ENCODE results near the gene TMIGD2.

TMIGD2 gene

DNA sequence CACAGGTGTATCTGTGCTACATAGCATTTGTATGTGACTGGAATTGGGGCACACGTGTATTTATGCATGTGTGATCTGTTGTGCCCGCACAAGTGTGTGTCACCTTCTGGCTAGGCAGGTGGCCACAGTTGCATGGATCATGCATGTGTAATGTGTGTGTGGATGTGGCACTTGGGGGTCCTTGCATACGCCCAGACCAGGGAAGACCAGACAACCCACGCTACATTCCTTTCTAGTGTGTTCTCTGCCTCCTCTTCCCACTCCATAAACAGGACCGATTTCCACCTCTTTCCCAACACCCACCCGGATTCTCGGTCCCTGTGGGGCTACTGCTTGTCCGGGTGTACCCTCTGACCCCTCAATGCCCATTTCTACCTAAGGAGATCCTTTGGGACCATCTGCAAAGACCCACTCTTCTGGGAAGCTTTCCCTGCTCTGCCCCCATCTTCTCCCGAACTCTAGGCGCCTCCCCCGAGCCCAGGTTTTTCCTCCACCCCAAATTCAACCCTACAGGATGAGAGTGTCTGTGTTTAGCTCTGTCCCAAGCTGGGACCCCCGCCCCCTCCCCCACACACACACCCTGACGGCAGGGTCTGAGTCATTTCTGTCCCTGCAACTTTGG is 24.1 kb upstream of the TMIGD2 start:
- no peak for DNase-seq

DNA sequence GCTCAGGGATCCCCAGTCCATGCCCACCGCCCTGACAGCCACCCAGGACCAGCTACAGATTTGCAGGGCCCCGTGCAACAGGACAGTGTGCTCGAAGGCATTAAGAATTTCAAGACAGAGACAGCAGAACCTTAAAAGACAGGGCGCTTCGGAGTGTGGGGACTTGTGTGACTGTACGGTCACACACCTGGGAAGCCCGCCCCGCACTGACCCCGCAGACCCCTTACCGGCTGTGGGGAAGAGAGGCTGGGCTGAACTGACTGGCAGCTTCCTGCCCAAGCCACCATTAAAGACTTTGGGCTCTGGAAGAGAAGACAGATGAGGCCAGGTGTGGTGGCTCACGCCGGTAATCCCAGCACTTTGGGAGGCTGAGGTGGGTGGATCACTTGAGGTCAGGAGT is 22.0 kb upstream of the TMIGD2 start:
- no peak for DNase-seq

DNA sequence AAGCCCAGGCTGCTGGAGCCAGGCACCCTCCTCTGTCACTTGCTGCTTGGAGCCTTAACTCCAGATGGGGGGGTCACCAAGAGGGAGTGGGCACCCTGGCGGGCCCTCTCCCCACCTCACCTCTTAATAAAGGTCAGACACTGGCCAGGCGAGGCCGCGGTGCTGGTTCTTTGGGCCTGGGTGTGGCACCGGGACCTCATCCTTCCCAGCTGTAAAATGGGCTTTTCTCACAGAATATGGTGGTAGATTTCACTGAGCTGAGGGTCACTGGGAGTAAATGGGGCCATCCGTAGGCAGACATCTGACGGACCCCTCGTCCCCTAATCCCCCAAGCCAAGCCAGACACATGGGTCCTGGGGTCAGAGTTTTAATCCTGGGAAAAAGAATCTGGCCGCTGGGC is 21.5 kb upstream of the TMIGD2 start:
- no peak for DNase-seq

DNA sequence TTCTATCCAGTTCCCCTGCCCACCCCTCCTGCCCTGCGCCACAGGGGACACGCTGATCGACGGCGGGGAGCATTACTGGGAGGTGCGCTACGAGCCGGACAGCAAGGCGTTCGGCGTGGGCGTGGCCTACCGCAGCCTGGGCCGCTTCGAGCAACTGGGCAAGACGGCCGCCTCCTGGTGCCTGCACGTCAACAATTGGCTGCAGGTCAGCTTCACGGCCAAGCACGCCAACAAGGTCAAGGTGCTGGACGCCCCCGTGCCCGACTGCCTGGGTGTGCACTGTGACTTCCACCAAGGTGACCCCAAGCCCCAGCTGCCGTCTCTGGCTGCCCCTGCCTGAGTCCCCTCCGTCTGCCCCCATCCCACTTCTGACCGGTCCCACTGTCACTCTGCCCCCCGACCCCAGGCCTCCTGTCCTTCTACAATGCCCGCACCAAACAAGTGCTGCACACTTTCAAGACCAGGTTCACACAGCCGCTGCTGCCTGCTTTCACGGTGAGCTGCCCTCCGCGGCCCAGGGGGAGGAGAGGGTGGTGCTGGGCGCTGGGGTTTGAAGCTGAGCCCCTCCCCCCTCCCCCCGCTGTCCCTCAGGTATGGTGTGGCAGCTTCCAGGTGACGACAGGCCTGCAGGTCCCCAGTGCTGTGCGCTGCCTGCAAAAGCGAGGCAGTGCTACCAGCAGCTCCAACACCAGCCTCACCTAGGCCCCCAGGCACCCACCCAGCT is 20.9 kb upstream of the TMIGD2 start:
- DNase-seq, result no peak

DNA sequence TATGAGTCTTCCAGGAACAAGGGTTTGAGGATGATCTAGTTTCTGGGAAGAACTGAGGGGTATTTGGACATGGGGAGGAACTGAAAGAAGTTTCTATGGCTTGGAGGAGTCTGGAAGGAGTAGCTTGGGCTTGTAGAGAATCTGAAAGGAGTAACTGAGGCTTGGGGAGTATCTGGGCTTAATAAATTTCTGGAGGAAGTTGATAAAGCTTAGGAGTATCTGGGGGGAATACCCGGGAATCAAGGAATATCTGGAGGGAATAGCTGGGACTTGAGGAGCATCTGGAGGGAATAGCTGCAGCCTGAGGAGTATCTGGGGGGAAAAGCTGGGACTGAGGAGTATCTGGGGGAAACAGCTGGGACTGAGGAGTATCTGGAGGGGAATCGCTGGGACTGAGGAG is 18.2 kb upstream of the TMIGD2 start:
- DNase-seq, result no peak

DNA sequence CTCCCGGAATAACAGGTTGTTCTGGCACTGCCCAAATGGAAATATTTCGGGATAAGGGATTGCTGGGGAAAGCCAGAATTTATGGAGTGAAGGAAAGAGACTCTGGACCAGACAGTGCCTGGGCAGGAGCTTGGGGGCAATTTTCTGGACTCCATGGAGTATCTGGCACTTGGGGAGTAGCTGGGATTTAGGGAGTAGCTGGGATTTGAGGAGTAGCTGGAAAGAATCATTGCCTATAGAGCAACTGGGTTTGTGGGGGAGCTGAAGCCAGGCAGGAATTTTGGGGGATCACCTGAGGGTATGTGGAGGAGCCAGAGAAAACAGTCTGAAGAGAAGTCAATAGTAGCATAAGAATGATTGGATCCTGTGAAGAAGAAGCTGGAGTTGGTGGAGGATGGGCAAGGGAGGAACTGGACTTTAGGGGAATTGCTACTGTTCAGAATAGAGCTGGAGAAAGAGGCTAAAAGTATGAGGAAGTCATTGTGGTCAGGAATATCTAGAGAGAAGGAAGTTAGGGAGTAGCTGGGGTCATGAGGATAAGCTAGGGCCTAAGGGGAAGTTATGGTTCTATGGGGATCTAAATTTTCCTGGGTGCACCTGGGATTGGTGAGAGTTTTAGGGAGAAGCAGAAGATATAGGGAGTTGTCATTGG is 17.0 kb upstream of the TMIGD2 start:
- no peak for DNase-seq

DNA sequence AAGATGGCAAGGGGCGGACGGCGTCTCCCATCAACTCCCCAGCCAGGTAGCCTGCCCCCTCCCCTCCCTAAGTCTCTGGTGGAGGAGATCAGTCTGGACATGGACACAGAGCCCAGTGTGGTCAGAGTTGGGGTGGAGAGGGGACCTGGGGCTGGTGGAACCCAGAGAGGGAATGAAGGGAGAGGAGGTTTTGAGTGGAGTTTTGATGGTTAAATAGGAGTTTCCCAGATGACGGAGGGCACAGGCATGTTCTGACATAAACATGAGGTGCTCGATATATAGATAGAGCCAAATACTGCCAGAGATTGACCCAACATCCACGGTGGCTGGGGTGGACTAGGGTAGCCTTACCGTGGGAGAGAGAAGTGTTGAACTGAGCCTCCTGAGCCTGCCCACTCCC is 16.3 kb upstream of the TMIGD2 start:
- no peak for DNase-seq

DNA sequence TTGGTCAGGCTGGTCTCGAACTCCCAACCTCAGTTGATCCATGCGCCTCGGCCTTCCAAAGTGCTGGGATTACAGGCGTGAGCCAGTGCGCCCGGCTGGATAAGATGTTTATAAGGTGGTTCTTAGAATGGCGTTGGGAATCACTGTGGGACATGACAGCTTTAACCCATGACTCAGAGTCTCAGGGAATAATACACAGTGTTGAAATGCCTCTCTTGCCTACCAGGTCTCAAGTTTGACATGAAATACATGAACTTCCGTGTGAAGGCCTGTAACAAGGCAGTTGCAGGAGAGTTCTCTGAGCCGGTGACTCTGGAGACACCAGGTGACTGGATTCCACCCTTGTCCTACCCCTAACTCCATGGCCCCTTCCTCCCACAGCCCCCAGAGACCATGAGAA is 14.8 kb upstream of the TMIGD2 start:
- no peak for DNase-seq

DNA sequence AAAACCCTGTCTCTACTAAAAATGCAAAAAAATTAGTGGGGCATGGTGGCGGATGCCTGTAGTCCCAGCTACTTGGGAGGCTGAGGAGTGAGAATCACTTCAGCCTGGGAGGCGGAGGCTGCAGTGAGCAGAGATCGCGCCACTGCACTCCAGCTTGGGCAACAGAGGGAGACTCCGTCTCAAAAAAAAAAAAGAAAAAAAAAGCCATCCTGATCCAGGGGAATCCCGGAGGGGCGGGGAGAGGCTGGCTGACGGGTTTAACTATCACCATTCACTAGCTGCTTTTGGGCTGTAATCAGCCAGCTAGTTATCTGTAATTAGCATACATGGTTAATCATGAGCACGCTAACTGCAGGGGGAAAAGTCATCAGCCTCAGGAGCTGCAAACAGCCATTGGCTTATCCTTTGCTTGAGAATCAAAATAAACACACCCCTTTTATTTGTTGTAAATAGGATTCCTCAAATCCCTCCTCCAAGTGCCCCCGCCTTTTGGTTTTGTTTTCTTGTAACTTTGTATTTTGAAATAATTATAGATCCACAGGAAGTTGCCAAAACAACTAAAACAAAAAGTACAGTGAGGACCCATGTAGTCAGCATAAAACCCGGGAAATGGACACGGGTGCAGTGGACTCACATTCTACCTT is 11.8 kb upstream of the TMIGD2 start:
- no peak for DNase-seq

DNA sequence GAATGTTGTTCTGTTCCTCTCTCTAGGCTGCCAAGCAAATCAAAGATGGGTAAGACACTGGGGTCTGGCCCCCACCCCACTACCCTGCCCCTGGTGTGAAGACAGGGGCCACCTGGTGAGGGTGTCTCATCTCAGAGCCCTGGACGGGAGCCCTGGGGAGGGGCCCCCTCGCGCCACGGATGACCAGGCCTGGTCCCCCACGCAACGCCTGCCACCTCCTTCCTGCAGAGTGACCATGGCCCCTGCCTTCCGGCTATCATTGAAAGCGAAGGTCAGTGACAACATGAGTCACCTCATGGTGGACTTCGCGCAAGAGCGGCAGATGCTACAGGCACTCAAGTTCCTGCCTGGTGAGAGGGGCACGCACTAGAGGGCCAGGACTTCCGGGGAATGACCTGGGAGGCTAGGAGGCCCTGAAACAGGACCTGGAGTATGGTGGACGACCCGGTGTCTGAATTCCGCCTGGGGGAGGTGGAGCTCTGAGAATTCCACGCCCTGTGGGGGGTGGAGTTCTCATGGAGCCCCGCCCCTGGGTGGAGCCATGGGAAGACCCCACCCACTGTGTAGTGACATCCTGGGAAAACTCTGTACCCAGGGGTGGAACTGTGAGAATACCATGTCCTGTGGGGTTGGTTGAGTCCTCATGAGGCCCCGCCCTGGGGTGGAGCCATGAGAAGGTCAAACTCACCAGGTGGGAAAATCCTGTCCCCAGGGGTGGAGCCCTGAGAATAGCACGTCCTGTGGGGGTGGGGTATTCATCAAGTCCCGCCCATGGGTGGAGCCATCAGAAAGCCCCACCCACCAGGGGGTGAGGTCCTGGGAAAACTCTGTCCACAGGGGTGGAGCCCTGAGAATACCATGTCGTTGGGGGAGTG is 8.3 kb upstream of the TMIGD2 start:
- DNase-seq, result no peak

DNA sequence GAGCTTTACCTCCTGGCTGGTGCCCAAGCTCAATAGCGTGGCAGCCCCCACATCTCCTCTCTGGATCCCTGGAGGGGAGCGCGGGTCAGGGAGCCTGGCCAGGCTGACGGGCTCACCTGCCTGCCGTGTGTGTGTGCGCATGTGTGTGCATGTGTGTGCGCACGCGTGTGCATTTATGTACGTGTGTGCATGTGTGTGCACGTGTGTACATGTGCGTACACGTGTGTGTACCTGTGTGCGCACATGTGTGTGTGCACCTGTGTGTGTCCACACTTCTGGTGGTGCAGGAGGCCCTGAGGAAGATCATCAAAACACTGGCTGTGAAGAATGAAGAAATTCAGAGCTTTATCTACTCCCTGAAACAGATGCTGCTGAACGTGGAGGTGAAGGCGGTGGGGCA is 3.5 kb upstream of the TMIGD2 start:
- no peak for DNase-seq

DNA sequence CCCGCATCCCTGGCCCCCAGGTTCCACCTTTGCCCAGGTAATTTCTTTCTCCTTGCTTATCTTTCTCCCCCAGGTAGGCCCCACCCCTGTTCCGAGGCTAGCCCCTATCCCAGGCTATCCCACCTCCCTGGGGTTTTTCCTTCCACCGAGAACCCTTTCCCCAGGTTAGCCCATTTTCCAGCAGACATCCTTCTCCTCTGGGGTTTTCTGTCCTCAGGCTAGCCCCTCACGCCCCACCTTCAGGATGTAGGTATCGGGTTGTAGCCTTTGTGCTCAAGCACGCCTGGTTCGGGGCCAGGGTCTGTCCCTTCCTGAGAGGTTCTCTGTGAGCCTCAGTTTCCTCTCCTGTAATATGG is 3.0 kb upstream of the TMIGD2 start:
- DNase-seq, result no peak

DNA sequence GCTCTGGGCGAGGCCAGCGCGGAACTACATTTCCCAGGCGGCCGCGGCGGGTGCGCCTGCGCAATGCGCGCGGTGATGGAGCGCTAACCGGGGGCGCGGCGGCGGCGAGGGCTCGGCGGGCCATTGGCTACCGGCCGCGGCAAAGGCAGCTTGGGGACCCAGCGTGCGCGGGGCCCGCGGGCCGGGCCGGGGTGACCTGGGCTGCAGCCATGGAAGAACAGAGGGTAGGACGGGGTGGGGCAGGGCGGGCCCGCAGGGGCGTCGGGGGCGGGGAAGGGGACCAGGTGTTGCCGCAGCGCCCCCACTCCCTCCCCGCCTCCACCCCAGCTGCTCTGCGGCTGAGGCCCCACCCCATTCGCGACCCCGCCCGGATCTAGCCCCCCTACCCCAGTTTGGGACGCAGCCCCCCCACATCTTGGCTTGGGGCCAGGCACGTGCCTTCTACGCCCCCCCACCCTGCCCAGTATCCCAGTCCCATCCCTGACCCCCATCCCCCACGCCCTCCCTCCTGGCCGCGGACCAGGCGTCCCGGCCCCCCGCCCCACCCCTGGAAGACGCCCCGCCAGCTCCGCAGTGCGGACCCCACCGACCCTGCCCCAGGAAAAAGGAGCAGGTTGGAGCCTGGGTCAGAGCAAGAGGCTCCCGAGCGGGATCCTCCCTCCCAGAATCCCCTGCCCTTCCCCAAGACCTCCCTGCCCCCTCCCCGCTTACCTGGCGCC is 2.5 kb upstream of the TMIGD2 start, which contains the start of gene FSD1:
Gene FSD1 (plus strand): TSS at position 61 of the 719 bp plus-strand sequence. CDS start 149 bp downstream, at position 210.
- peak; percentile 67 for DNase-seq

DNA sequence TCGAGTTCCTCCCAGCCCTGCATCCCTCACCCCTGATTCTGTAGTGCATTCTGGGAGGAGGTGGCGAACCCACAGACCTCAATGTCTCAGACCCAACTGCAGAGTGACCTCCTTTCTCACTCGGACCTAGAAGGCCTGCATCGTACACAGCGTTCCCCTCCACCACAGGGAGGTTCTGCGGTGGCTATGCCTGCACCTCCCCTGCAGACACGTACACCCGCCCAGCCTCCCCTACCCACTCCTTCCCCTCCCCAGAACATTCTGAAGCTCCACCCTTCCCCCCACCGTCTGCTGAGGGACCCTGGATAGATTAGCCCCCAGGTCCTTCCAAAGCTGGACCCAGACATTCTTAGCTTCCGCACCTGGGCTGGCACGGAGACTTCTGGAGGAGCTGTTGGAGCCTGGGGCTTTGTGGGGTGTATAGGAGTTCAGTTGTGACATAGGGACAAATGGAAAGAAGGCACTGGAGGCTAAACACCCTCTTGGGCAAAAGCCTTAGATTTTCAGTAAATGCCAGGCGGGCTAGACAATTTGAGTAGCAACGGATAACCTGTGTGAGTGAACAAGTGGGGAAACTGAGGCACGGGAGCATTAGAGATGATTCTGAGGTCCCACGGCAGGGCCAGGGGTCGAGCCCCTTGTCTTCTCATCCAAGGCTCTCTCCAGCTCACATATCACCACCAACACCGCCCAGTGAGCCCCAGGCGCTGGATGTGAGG is 1.8 kb upstream of the TMIGD2 start:
- no peak for DNase-seq

DNA sequence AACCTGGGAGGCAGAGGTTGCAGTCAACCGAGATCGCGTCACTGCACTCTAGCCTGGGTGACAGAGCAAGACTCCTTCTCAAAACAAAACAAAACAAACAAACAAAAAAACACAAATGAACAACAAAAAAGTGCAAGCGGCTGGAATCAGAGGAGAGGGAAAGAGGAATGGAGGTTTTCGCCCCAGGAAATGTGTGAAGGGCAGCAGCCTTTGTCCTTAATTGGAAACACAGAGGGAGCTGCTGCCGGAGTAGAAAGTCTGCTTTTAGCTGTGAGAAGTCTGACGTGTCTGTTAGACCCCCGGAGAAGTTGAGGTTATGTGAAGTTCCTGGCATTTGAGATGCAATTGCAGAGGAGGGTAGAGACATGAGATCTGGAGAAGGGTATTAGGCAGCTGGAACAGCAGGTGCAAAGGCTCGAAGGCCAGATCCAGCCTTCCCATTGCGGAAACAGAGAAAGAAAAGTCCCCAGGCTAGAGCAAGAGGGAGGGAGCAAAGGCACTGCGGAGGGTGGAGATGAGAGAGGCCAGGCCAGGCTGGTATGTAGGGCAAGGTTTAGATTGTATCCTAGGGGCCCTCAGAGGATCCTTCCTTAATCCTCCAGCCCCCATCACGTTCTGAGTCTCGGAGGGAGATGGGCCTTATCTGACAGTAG is 473 bp downstream of the TMIGD2 start:
- DNase-seq, result no peak

DNA sequence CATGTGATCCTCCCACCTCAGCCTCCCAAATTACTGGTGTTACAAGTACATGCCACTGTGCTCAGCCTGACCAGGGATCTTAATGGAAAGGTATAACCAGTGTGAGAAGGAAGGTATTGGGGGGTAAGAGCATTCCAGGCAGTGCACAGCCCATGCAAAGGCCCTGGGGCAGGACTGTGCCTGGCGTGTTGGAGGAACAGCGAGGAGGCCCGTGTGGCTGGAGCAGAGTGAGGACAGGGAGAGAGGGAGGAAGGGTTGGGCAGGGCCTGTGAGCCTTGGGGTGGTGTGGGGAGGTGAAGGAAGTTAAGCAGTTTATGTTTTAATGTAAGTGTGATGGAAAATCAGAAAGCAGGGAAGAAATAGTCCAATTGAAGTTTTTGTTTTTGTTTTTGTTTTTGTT is 1.6 kb downstream of the TMIGD2 start:
- DNase-seq, result no peak

DNA sequence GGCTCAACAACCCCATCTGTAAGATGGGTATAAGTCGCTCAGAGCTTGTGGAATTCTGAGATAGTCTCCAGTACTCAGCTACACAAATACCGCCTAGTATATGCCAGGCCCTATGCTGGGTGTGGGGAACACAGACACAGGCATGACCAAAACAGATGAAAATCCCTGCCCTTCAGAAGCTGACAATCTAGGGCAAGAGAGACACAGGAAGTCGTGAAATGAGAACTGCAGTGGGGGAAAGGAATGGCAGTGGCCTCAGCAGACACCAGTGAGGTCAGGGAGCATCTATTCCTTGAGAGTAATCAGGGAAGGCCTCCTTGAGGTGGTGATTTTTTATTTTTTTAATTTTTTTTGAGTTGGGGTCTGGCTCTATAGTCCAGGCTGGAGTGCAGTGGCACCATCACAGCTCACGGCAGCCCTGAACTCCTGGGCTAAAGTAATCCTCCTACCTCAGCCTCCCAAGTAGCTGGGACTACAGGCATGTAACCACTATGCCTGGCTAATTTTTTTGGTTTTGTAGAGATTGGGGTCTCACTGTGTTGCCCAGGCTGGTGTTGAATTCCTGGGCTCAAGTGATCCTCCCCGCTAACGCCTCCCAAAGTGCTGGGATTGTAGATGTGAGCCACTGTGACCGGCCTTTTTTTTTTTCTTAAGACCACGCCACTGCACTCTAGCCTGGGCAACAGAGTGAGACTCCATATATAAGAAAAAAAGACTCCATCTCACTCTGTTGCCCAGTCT is 3.2 kb downstream of the TMIGD2 start:
- DNase-seq, result no peak

DNA sequence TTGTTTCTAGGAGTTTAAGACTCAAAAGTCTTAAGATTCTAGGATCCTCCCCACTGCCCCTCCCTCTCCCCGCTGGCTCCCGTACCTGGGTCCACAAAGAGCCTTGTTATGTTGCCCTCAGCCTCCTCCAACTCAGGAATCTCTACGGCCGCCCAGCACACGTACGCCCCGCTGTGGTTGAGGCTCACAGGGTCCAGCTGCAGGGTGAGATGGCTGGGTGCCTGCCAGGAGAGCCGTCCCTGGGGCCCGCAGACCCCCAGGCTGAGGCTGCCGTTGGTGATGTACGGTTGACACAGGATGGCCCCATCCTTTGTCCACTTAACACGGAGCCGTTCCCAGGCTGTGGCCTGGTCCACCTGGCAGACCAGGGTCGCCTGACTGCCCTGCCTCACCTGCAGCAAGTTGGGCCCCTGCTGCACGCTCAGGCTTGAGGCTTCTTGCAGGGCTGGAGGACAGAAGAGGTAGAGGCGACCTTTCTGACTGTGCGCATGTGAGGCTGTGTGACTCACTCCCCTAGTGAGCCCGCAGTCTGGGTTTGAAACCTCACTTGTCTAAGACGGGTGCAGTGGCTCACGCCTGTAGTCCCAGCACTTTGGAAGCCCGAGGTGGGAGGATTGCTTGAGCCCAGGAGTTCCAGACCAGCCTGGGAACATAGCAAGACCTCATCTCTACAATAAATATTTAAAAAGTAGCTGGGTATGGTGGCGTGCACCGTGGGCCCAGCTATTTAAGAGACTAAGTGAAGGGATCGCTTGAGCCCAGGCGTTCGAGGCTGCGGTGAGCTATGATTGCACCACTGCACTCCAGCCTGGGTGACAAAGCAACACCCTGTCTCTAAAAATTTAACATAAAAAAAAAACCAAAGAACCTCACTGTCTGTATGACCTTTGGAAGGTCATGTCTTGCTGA is 4.0 kb downstream of the TMIGD2 start:
- DNase-seq, result no peak

Data from RPMI8226 (cell line).